Pancreas (tissue), 10 donors: Measurements from ENCODE around the gene USP43. TPM values are rescaled to one million over a fixed set of nuclear protein-coding genes. Genes with fewer than 3 reads are reported as not detected.
A peak's percentile ranks its signal among the peaks of the same experiment; 100 is the strongest.

Experiments used
- ATAC-seq, 4 donors: fragments of 200-7000 bp; cut with Tn5 transposase; one replicate each; pipeline versions ENCODE4 v1.8.0 to v1.9.1; 2020; ENCODE audit warnings: mild to moderate bottlenecking in 4 of 4, moderate library complexity in 4 of 4
- DNase-seq, 6 donors: peaks; one replicate each; pipeline ENCODE4 v3.0.0-alpha.2; 2020
- FAIRE-seq: peaks from 2 replicates; lab custom pipeline; 2012; peaks lifted over from hg19 to GRCh38; lab: Jason Lieb, UNC
- H3K27ac ChIP-seq, 4 donors: fragments of 200-600 bp; sonication (generic); 1 replicate in 3 of 4; 2 replicates in 1 of 4; pipeline versions ENCODE4 v1.5.0 to v1.8.0; 2020
- H3K27me3 ChIP-seq, 4 donors: fragments of 200-600 bp; one replicate each; pipeline ENCODE4 v1.8.0; 2021
- H3K36me3 ChIP-seq, 3 donors: fragments of 200-600 bp; sonication (generic) in 1 of 3; one replicate each; pipeline versions ENCODE4 v1.5.0 to v1.8.0; 2020 to 2021
- H3K4me1 ChIP-seq, 3 donors: fragments of 200-600 bp; one replicate each; pipeline ENCODE4 v1.8.0; 2021
- H3K4me3 ChIP-seq, 4 donors: fragments of 200-600 bp; sonication (generic) in 2 of 4; one replicate each; pipeline versions ENCODE4 v1.5.0 to v1.8.0; 2020 to 2021
- H3K9me3 ChIP-seq, 4 donors: fragments of 200-600 bp; one replicate each; pipeline ENCODE4 v1.8.0; 2021
- WGBS, 2 donors: extraction: QIAGEN DNeasy Blood & Tissue Kit; methylation state at CpG; one replicate each; pipeline ENCODE4 v1.1.7; 2013; 5-methylcytosine and 5-hydroxymethylcytosine counted together
- intact Hi-C, 3 donors: fragments of 100-400 bp; cut with DNase I; formaldehyde crosslinking; loops; one replicate each; pipeline versions ENCODE4 v1.11.1 to v1.14.2; 2022
- polyA plus RNA-seq, 2 donors: library from polyadenylated mRNA; stranded (reverse); fragments of 200-250 nt; gene quantifications; one replicate each; pipeline ENCODE4 v1.2.3, GENCODE V29; 2013
- total RNA-seq, 6 donors: library from RNA; stranded (reverse); fragmentation: NEBNext Ultra II Directional in 4 of 6; extraction: Animal tissue kit (Norgen Biotek cat#: 25700) in 4 of 6; gene quantifications; one replicate each; pipeline versions ENCODE4 v1.2.1 to v1.2.4, GENCODE V29; 2021 to 2023
- TF ChIP-seq, protein P1 (sequence below), 4 donors: fragments of 200-600 bp; sonication (generic) in 3 of 4; IDR thresholded peaks; one replicate each; pipeline versions ENCODE4 v1.5.0 to v1.8.0; 2021; ENCODE audit warnings: antibody characterized with exemption in 4 of 4
- donor health status: healthy with polysubstance abuse.
- donor health status: DM: no; HTN: no; CAD: no; lungs with moderate emphysema.
- donor health status: DM: no; HTN: no; CAD: no.
- donor health status: control.
- donor health status: control.
- donor health status: Bipolar disorder and iron deficiency.
- donor health status: DM: yes; HTN: yes; CAD: no.
- donor health status: DM: no; HTN: no; CAD: no.
- donor health status: DM: no; HTN: no; CAD: no.
- donor health status: DM: yes; HTN: yes; CAD: no.

USP43 gene
- total and polyA plus RNA-seq, 8 donors = 2.6 to 5.7 (median 4.3) TPM

DNA sequence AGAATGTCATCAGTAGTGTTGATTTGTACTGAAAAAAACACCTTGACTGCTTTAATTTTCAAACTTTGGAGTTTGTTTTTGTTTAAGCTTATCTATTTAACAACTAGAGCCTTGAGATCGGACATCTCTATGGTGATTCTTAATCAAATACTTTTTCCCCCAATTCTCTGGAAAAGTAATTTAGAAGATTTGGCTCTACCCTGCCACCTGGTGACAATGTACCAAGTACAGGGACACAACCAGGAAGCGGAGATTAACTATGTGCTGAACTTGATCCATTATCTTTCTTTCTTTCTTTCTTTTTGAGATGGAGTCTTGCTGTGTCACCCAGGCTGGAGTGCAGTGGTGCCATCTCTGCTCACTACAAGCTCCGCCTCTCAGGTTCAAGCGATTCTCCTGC lies 30.8 kb downstream of the USP43 start:
- ATAC-seq (peak in 3 of 4 donors; percentile 53 to 62 (median 58)), FAIRE-seq (no peak)

DNA sequence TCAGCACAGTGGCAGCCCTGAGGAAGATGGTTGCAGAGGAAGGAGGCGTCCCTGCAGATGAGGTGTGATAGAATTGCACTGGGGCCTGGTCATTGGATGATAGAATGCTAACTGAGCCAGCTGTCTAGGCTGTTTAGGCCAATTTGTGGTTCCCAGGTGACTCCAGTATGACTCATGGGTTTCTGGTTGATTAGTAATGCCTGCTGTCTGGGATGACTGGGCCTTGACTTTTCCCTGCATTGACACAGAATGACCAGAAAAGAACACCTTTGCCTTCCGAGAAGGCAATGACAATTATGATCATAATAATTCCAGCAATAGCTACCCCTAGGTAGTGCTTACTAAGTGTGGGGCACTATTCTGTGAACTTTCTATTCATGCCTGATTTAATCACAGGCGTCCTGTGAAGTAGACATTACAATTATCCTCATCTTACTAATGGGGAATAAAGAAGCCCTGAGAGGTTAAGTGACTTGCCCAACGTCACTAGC lies 31.5 kb downstream of the USP43 start:
- H3K4me1 ChIP-seq = no peaks in the 10 kb centered on the region
- WGBS, 2 donors = 87 to 88% methylated on average over 4 of the region's 4 CpGs
- H3K9me3 ChIP-seq = no peaks in the 10 kb centered on the region
- no peak overlapping the region for H3K4me3 ChIP-seq
- peak; percentile 43 to 83 (median 67) for ATAC-seq
- intact Hi-C loops = loop anchor here in 1 of 3 donors (10.0 kb wide), 1 partner anchor 92 kb away; no protein-coding TSS in a partner anchor
- DNase-seq = peak in 1 of 6 donors; percentile 17
- no peak overlapping the region for H3K27ac ChIP-seq
- H3K36me3 ChIP-seq = no peaks in the 10 kb centered on the region
- H3K27me3 ChIP-seq = no peaks in the 10 kb centered on the region
- TF ChIP-seq, protein P1, sequence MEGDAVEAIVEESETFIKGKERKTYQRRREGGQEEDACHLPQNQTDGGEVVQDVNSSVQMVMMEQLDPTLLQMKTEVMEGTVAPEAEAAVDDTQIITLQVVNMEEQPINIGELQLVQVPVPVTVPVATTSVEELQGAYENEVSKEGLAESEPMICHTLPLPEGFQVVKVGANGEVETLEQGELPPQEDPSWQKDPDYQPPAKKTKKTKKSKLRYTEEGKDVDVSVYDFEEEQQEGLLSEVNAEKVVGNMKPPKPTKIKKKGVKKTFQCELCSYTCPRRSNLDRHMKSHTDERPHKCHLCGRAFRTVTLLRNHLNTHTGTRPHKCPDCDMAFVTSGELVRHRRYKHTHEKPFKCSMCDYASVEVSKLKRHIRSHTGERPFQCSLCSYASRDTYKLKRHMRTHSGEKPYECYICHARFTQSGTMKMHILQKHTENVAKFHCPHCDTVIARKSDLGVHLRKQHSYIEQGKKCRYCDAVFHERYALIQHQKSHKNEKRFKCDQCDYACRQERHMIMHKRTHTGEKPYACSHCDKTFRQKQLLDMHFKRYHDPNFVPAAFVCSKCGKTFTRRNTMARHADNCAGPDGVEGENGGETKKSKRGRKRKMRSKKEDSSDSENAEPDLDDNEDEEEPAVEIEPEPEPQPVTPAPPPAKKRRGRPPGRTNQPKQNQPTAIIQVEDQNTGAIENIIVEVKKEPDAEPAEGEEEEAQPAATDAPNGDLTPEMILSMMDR (IDR thresholded peaks at IDR 0.05) = no peak
- no peak for FAIRE-seq

More for the DNA sequence above, 30.8 kb downstream of the USP43 start:
- TF ChIP-seq, protein P1 (IDR thresholded peaks at IDR 0.05) = peak in 1 of 4 donors; percentile 18
- H3K4me1 ChIP-seq = no peaks in the 10 kb centered on the region
- no peaks in the 10 kb centered on the region for H3K27me3 ChIP-seq
- H3K9me3 ChIP-seq = no peaks in the 10 kb centered on the region
- H3K36me3 ChIP-seq = no peaks in the 10 kb centered on the region
- H3K4me3 ChIP-seq = no peak overlapping the region
- intact Hi-C loops = loop anchor here in 1 of 3 donors (10.0 kb wide), 1 partner anchor 91 kb away; no protein-coding TSS in a partner anchor
- H3K27ac ChIP-seq = no peak overlapping the region
- DNase-seq = no peak
- WGBS, 2 donors = 78% methylated on average over 4 of the region's 4 CpGs

DNA sequence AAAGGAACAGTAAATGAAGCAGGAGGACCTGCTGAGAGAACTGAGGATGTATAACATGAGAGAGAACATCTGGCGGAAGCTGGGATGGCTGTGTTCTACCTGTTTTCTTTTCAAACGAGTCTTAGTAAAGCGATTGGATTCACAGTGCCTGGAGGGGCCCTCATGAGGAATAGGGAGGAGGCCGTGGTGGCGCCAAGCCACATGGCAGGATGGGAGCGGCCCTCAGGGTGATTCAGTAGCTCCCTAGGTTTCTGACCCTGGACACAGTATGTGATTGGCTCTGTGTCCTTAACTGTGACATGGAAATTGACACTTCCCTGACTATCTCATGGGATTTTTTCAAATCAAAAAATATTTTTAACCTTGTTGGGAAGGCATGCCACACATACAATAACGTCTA lies 32.1 kb downstream of the USP43 start:
- FAIRE-seq (no peak), DNase-seq (no peak), ATAC-seq (no peak)
- H3K9me3 ChIP-seq = no peaks in the 10 kb centered on the region
- no peak overlapping the region for H3K4me3 ChIP-seq
- intact Hi-C loops = loop anchor here in 1 of 3 donors (10.0 kb wide), 1 partner anchor 93 kb away; no protein-coding TSS in a partner anchor
- TF ChIP-seq, protein P1 (IDR thresholded peaks at IDR 0.05) = no peak
- H3K4me1 ChIP-seq = no peaks in the 10 kb centered on the region
- 87 to 89% methylated on average over 7 of the region's 7 CpGs for WGBS, 2 donors
- H3K27me3 ChIP-seq = no peaks in the 10 kb centered on the region
- H3K27ac ChIP-seq = no peak overlapping the region
- no peaks in the 10 kb centered on the region for H3K36me3 ChIP-seq

DNA sequence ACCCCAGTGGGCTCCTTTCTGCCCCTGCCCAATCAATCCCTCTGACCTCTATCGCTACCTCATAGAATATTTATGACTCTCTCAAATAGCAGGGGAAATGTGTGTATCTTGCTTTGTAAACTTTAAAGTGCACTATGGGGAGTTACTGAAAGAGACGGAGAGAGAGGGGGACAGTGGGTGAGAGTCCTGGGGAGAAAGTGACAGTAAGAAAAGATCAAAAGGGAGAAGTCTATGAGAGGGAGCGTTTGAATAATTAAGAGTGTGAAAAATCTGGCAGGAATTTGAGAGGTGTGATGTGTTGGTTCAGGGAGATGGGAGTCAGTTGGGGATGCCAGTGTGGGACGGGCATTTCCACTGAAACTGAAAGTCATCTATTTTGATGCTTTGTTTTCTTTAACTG lies 32.6 kb downstream of the USP43 start:
- FAIRE-seq = no peak
- H3K36me3 ChIP-seq = no peaks in the 10 kb centered on the region
- 81 to 84% methylated on average over 4 of the region's 4 CpGs for WGBS, 2 donors
- no peaks in the 10 kb centered on the region for H3K4me1 ChIP-seq
- no peaks in the 10 kb centered on the region for H3K9me3 ChIP-seq
- TF ChIP-seq, protein P1 (IDR thresholded peaks at IDR 0.05) = no peak
- ATAC-seq = no peak
- no peak for DNase-seq
- no peak overlapping the region for H3K4me3 ChIP-seq
- H3K27me3 ChIP-seq = no peaks in the 10 kb centered on the region
- intact Hi-C loops = loop anchor here in 1 of 3 donors (10.0 kb wide), 1 partner anchor 93 kb away; no protein-coding TSS in a partner anchor
- no peak overlapping the region for H3K27ac ChIP-seq

DNA sequence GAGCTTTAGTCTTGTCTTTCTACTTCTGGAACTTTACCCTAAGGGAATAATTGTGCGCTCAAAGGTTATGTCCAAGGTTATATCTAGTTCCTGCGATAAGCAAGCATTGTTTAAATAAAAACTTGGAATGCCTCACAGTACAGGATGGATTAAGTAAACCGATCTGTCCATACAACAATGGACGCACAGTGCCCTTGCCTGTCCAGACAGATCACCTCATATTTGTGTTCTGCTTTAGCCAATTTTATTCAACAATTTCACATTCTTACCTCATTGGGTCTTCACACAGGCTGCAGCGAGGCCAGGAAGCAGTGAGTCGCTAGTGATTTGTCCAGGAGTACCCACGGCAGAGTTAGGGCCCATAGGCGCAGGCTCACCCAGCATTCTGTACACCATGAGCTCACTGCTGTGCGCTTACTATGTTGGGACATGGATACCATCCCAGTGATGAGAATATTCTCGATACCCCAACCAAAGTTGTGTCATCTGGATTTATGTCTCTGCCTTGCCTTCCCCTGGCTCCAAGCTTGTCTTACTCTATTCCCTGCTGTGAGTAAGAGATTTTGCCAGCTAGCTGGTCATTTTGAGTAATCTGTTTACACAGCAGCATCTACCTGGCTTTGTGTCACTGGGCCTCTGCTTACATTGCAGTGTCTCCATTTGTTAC lies 39.8 kb downstream of the USP43 start:
- Histone ChIP-seq H3K4me3 (no peak overlapping the region), H3K27ac (peak overlapping the region in 2 of 4 donors; percentile 13 to 20), H3K36me3 (no peaks in the 10 kb centered on the region), H3K27me3 (no peaks in the 10 kb centered on the region), H3K9me3 (no peaks in the 10 kb centered on the region), H3K4me1 (peaks cover 0 to 10% (median 0%) of the 10 kb centered on the region in 3 donors)
- no peak for DNase-seq
- intact Hi-C loops = no loop called here
- peak; percentile 58 to 94 (median 73) for ATAC-seq
- TF ChIP-seq, protein P1 (IDR thresholded peaks at IDR 0.05) = no peak
- WGBS, 2 donors = 40 to 46% methylated on average over 10 of the region's 10 CpGs
- no peak for FAIRE-seq
